ENCODE measurements around the gene ST6GALNAC1.
A peak's percentile ranks its signal among the peaks of the same experiment; 100 is the strongest.
"Not testable (repeated sequence)": the region's sequence is repeated elsewhere in the genome, so short reads cannot be mapped to it uniquely, and the experiment has no call there.

ST6GALNAC1 gene

GRCh38 chr17:76642032-76642561 is 1.5 kb downstream of the ST6GALNAC1 start:
- DNase-seq (ENCODE audit: low spot score): no peak

GRCh38 chr17:76641501-76641900 is 2.1 kb downstream of the ST6GALNAC1 start:
- no peak for DNase-seq (ENCODE audit: low spot score)

- no peak for DNase-seq (ENCODE audit: low spot score)
These were observed 2.8 kb downstream of the ST6GALNAC1 start for GRCh38 chr17:76640550-76641380.

GRCh38 chr17:76638263-76638662 is 5.3 kb downstream of the ST6GALNAC1 start:
- no peak for DNase-seq (ENCODE audit: low spot score)

GRCh38 chr17:76636486-76637206 is 6.9 kb downstream of the ST6GALNAC1 start:
- not testable (repeated sequence) for DNase-seq (ENCODE audit: low spot score)

GRCh38 chr17:76635659-76636360 is 7.7 kb downstream of the ST6GALNAC1 start:
- peak; percentile 40 for DNase-seq (ENCODE audit: low spot score)

GRCh38 chr17:76635039-76635438 is 8.5 kb downstream of the ST6GALNAC1 start:
- no peak for DNase-seq (ENCODE audit: low spot score)

- no peak for DNase-seq (ENCODE audit: low spot score)
These were observed 9.8 kb downstream of the ST6GALNAC1 start for GRCh38 chr17:76633628-76634328.

GRCh38 chr17:76631821-76632565 is 11.6 kb downstream of the ST6GALNAC1 start:
- DNase-seq (ENCODE audit: low spot score): peak; percentile 98

- DNase-seq (ENCODE audit: low spot score): no peak
These were observed 13.4 kb downstream of the ST6GALNAC1 start for GRCh38 chr17:76630151-76630550.

- DNase-seq (ENCODE audit: low spot score): no peak
These were observed 16.0 kb downstream of the ST6GALNAC1 start for GRCh38 chr17:76627510-76627909.

- no peak for DNase-seq (ENCODE audit: low spot score)
These were observed 17.1 kb downstream of the ST6GALNAC1 start for GRCh38 chr17:76626442-76626841.

- DNase-seq (ENCODE audit: low spot score): no peak
These were observed 18.1 kb downstream of the ST6GALNAC1 start for GRCh38 chr17:76625496-76625895.

GRCh38 chr17:76623271-76624146 is 20.0 kb downstream of the ST6GALNAC1 start:
- peak; percentile 70 for DNase-seq (ENCODE audit: low spot score)

- no peak for DNase-seq (ENCODE audit: low spot score)
These were observed 25.7 kb downstream of the ST6GALNAC1 start for GRCh38 chr17:76617838-76618237.

- DNase-seq (ENCODE audit: low spot score): no peak
These were observed 28.5 kb downstream of the ST6GALNAC1 start for GRCh38 chr17:76614912-76615617.

- not testable (repeated sequence) for DNase-seq (ENCODE audit: low spot score)
These were observed 29.3 kb downstream of the ST6GALNAC1 start for GRCh38 chr17:76614064-76614759.

GRCh38 chr17:76612977-76613851 is 30.3 kb downstream of the ST6GALNAC1 start:
- no peak for DNase-seq (ENCODE audit: low spot score)

Measured in COLO829 (cell line).